BJ (cell line): ENCODE data around the gene RAN. TPM values are rescaled to one million over a fixed set of nuclear protein-coding genes. Genes with fewer than 3 reads are reported as not detected.

ENCODE experiments used
- CTCF ChIA-PET: fragments of 350-600 bp; formaldehyde crosslinking; extraction: SDS; loops from one replicate; lab custom pipeline; 2021; ENCODE audit warnings: antibody characterized with exemption, inconsistent platforms; lab: Yijun Ruan, JAX
- POLR2A ChIA-PET: fragments of 300-600 bp; sonication (Branson Sonifier 250); formaldehyde crosslinking; extraction: SDS; loops from one replicate; lab custom pipeline; 2021; ENCODE audit warnings: antibody characterized with exemption; lab: Charles Lee
- DNase-seq: peaks from one replicate; pipeline ENCODE4 v3.0.0-alpha.2; 2011; ENCODE audit warnings: low read depth
- H3K27me3 ChIP-seq: 2 replicates; pipeline ENCODE4 v1.6.0; 2011; ENCODE audit warnings: low read length; ENCODE audit not compliant: control insufficient read depth, insufficient read depth
- H3K36me3 ChIP-seq: 2 replicates; pipeline ENCODE4 v1.5.1; 2011; ENCODE audit warnings: low read length; ENCODE audit not compliant: control insufficient read depth, insufficient read depth
- H3K4me3 ChIP-seq: 2 replicates; pipeline ENCODE4 v1.5.1; 2011; ENCODE audit warnings: low read depth, mild to moderate bottlenecking, control low read depth, low read length
- CTCF ChIP-seq: IDR thresholded peaks from 2 replicates; pipeline ENCODE4 v1.5.1; 2011; ENCODE audit warnings: low read depth, mild to moderate bottlenecking, control low read depth, inconsistent platforms, low read length, moderate library complexity; ENCODE audit not compliant: insufficient read depth
- polyA minus RNA-seq: library from RNA; depleted of rRNA, polyadenylated mRNA; stranded (reverse); fragments of >200 nt; gene quantifications from 2 replicates; pipeline ENCODE4 v1.2.3, GENCODE V29; 2011; rRNA and poly(A)+ RNA removed
- polyA plus RNA-seq: library from polyadenylated mRNA; depleted of rRNA; stranded (reverse); fragments of >200 nt; gene quantifications from 2 replicates; pipeline ENCODE4 v1.2.3, GENCODE V29; 2011; rRNA removed

RAN gene
- polyA plus RNA-seq (1,011 and 1,490 TPM in 2 replicates), polyA minus RNA-seq (336 and 424 TPM in 2 replicates)

GRCh38 chr12:130871286-130872178, at the start of gene RAN:
TSS of gene RAN (plus strand) at chr12:130872066. CDS start at chr12:130872594, 528 bp downstream.
- ChIA-PET CTCF (interaction anchor here (0.6 to 1.7 kb wide), 7 partner anchors 13 to 45 kb away, joined by 3 to 6 read pairs (median 3); no protein-coding TSS in a partner anchor), POLR2A (no interaction called here)
- peak; percentile 68 for DNase-seq

GRCh38 chr12:130825771-130826150, 46.1 kb upstream of the RAN start:
- Histone ChIP-seq H3K27me3 (no peaks in the 10 kb centered on the region), H3K4me3 (no peak overlapping the region), H3K36me3 (peaks cover 4% of the 10 kb centered on the region)
- CTCF ChIA-PET = interaction anchor here (0.7 to 3.6 kb wide), 6 partner anchors 9 to 90 kb away, joined by 6 to 14 read pairs (median 8); no protein-coding TSS in a partner anchor
- no peak for TF ChIP-seq CTCF
- POLR2A ChIA-PET = no interaction called here
- DNase-seq = no peak

More at GRCh38 chr12:130871286-130872178, at the start of gene RAN:
- H3K4me3 ChIP-seq = peak within 1 kb of the TSS; percentile 85
- no peaks in the 10 kb centered on the region for H3K27me3 ChIP-seq
- no peak for TF ChIP-seq CTCF
- peaks cover 6% of the 10 kb centered on the region for H3K36me3 ChIP-seq

- POLR2A ChIA-PET = no interaction called here
- Histone ChIP-seq H3K4me3 (no peak overlapping the region), H3K36me3 (peaks cover 3% of the 10 kb centered on the region), H3K27me3 (no peaks in the 10 kb centered on the region)
- CTCF ChIA-PET = interaction anchor here (0.6 to 3.6 kb wide), 8 partner anchors 10 to 90 kb away, joined by 3 to 14 read pairs (median 6); no protein-coding TSS in a partner anchor
- DNase-seq = no peak
- TF ChIP-seq CTCF = peak; percentile 87
Measured at GRCh38 chr12:130826151-130826801, 45.6 kb upstream of the RAN start.

GRCh38 chr12:130827432-130827831, 44.4 kb upstream of the RAN start:
- ChIA-PET POLR2A (no interaction called here), CTCF (interaction anchor here (0.9 to 3.6 kb wide), 4 partner anchors 8 to 277 kb away, joined by 3 to 10 read pairs (median 4); no protein-coding TSS in a partner anchor)
- Histone ChIP-seq H3K4me3 (no peak overlapping the region), H3K36me3 (peaks cover 3% of the 10 kb centered on the region), H3K27me3 (no peaks in the 10 kb centered on the region)
- DNase-seq = no peak
- no peak for TF ChIP-seq CTCF
